ENCODE results near the gene CCDC9B.

CCDC9B gene

DNA sequence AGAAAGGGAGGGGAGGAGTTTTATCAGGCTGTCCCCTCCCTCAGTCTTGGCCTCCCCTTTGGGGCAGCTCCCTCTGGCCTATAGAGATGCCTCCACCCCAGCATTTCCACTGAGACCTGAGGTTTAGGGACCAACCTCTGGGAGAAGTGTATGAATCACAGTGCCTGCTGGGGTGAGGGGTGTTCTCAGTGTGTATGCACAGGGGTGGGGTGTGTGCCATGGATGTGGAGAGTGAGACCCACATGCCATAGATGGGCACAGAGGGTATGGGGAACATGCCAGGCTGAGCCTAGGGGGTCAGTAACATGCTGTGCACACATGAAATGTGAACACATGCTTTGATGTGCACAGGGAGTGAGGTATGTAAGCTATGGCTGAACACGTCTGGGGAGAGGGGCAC lies 45.4 kb downstream of the CCDC9B start:
- Histone ChIP-seq H3K18ac (ENCODE audit: low read length) (no peak overlapping the region), H4K12ac (ENCODE audit: low read depth, low read length) (no peak overlapping the region), H3K9me3 (ENCODE audit: insufficient read depth, low read depth, low read length) (peaks cover 8% of the 10 kb centered on the region), H4K91ac (ENCODE audit: low read depth, low read length) (no peak overlapping the region), H3K9ac (ENCODE audit: low read length) (peak overlapping the region; percentile 23), H3K36me3 (ENCODE audit: control insufficient read depth in 1 of 2, insufficient read depth in 2 of 2, low read length in 2 of 2) (no peaks in the 10 kb centered on the region), H2AK5ac (ENCODE audit: low read length) (no peak overlapping the region), H2BK5ac (ENCODE audit: low read depth, low read length, poor library complexity) (no peak overlapping the region), H3K4me2 (ENCODE audit: low read length) (no peak overlapping the region), H3K27ac (ENCODE audit: low read depth, low read length) (no peak overlapping the region), H3K4me1 (ENCODE audit: control insufficient read depth in 1 of 2, insufficient read depth in 2 of 2, low read length in 2 of 2) (peaks cover 15 to 24% of the 10 kb centered on the region in 2 experiments), H3K79me1 (ENCODE audit: low read length) (peaks cover 3% of the 10 kb centered on the region), H3K23ac (ENCODE audit: low read length) (no peak overlapping the region), H4K8ac (ENCODE audit: low read depth, low read length) (no peak overlapping the region), H2BK120ac (ENCODE audit: insufficient read depth, low read length, poor library complexity) (no peak overlapping the region), H3K27me3 (ENCODE audit: insufficient read depth, low read length) (peaks cover 16% of the 10 kb centered on the region), H2BK12ac (ENCODE audit: low read length) (no peak overlapping the region), H3K79me2 (ENCODE audit: control insufficient read depth, insufficient read depth, low read length, poor library complexity) (no peaks in the 10 kb centered on the region), H3K4ac (ENCODE audit: low read depth, low read length) (no peak overlapping the region), H3K4me3 (ENCODE audit: low read depth, low read length) (peak overlapping the region; percentile 24), H3K14ac (ENCODE audit: low read length) (no peak overlapping the region), H2AFZ (ENCODE audit: insufficient read depth, low read length, poor library complexity) (no peak overlapping the region)
- DNase-seq: no peak
- WGBS (ENCODE audit: extremely low coverage, insufficient coverage, insufficient read length): no CpG with 5 or more reads among the region's 1 CpG

DNA sequence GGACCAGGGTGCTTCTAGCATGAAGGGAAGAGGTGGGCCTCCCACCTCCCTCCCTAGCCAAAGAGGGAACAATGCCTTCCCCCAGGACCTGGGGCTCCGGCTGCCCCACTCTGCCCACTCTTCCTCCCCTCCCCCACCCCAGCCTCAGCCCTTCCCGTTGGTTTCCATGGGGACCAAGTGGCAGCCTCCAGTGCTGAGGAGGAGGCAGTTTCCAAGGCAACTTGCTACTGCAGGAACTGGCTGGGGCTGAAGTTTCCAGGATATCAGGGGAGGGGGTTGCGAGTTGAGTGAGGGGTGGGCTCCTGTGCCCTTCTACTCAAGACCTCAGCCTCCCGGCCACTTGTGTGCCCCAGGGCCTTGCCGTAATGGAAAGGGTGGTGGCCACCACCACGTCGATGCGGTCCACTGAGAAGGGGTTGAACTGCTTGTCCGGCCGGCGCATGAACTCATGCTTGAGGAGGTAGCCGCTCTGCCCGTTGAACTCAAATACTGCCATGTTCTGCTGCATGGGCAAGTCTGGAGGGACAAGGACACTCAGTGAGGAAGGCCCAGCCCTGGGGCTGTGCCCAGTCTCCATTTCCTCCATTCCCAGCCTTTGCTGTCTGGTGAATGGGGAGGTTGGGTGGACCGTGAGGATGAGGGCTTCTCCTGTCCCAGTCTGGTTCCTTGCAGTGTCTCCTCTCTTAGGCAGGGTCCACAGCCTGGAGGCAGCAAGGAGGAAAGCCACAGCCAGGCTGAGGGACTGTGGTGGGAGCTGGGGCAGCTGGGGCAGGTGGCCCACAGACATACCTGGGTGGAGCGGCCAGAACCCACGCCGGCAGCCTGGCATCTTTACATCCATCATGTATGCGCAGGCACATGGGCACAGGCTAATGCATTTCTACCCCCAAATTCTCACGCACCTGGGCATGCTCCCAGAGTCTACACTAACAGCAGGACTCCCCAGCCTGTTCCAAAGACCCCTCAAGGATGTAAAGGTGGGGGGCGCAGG lies 46.5 kb downstream of the CCDC9B start:
- Histone ChIP-seq H2BK5ac (ENCODE audit: low read depth, low read length, poor library complexity) (no peak overlapping the region), H2AFZ (ENCODE audit: insufficient read depth, low read length, poor library complexity) (no peak overlapping the region), H3K36me3 (ENCODE audit: control insufficient read depth in 1 of 2, insufficient read depth in 2 of 2, low read length in 2 of 2) (no peaks in the 10 kb centered on the region), H3K27ac (ENCODE audit: low read depth, low read length) (no peak overlapping the region), H4K91ac (ENCODE audit: low read depth, low read length) (no peak overlapping the region), H3K9me3 (ENCODE audit: insufficient read depth, low read depth, low read length) (peaks cover 8% of the 10 kb centered on the region), H3K23ac (ENCODE audit: low read length) (no peak overlapping the region), H3K4ac (ENCODE audit: low read depth, low read length) (no peak overlapping the region), H3K9ac (ENCODE audit: low read length) (no peak overlapping the region), H2AK5ac (ENCODE audit: low read length) (no peak overlapping the region), H3K4me1 (ENCODE audit: control insufficient read depth in 1 of 2, insufficient read depth in 2 of 2, low read length in 2 of 2) (peaks cover 15 to 24% of the 10 kb centered on the region in 2 experiments), H3K14ac (ENCODE audit: low read length) (no peak overlapping the region), H4K12ac (ENCODE audit: low read depth, low read length) (no peak overlapping the region), H2BK12ac (ENCODE audit: low read length) (no peak overlapping the region), H3K4me3 (ENCODE audit: low read depth, low read length) (no peak overlapping the region), H3K4me2 (ENCODE audit: low read length) (no peak overlapping the region), H3K18ac (ENCODE audit: low read length) (no peak overlapping the region), H3K79me1 (ENCODE audit: low read length) (peaks cover 3% of the 10 kb centered on the region), H3K27me3 (ENCODE audit: insufficient read depth, low read length) (peaks cover 18% of the 10 kb centered on the region), H4K8ac (ENCODE audit: low read depth, low read length) (no peak overlapping the region), H2BK120ac (ENCODE audit: insufficient read depth, low read length, poor library complexity) (no peak overlapping the region), H3K79me2 (ENCODE audit: control insufficient read depth, insufficient read depth, low read length, poor library complexity) (no peaks in the 10 kb centered on the region)
- DNase-seq: no peak
- WGBS (ENCODE audit: extremely low coverage, insufficient coverage, insufficient read length): no CpG with 5 or more reads among the region's 20 CpGs

DNA sequence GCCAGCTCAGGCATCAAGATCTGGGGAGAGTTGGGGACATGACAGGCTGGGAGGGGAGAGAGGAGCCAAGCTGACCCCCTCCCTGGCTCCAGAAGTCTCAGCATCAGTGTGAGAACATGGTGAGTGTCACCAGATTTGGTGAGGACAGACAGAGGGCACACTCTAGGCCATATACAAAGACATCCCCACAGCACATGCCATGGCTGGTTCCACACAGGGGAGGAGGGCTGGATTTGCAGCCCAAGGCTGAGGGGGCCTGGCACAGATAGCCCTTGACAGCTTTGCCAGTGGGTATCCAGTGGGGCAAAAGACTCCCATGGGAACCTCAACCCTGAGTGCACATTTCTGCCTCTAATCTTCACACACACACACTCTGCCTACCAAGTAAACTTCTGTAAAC lies 47.7 kb downstream of the CCDC9B start:
- H3K27me3 ChIP-seq (ENCODE audit: insufficient read depth, low read length): peaks cover 18% of the 10 kb centered on the region
- H3K79me2 ChIP-seq (ENCODE audit: control insufficient read depth, insufficient read depth, low read length, poor library complexity): no peaks in the 10 kb centered on the region
- no peak overlapping the region for H2AK5ac ChIP-seq (ENCODE audit: low read length)
- H3K79me1 ChIP-seq (ENCODE audit: low read length): peaks cover 3% of the 10 kb centered on the region
- no peak overlapping the region for H3K4me3 ChIP-seq (ENCODE audit: low read depth, low read length)
- no peak overlapping the region for H2AFZ ChIP-seq (ENCODE audit: insufficient read depth, low read length, poor library complexity)
- no peak overlapping the region for H2BK120ac ChIP-seq (ENCODE audit: insufficient read depth, low read length, poor library complexity)
- H3K9ac ChIP-seq (ENCODE audit: low read length): no peak overlapping the region
- peaks cover 6% of the 10 kb centered on the region for H3K9me3 ChIP-seq (ENCODE audit: insufficient read depth, low read depth, low read length)
- H4K8ac ChIP-seq (ENCODE audit: low read depth, low read length): no peak overlapping the region
- no peaks in the 10 kb centered on the region for H3K36me3 ChIP-seq (ENCODE audit: control insufficient read depth in 1 of 2, insufficient read depth in 2 of 2, low read length in 2 of 2)
- H3K18ac ChIP-seq (ENCODE audit: low read length): no peak overlapping the region
- no peak overlapping the region for H2BK5ac ChIP-seq (ENCODE audit: low read depth, low read length, poor library complexity)
- no peak overlapping the region for H3K4ac ChIP-seq (ENCODE audit: low read depth, low read length)
- no peak overlapping the region for H3K14ac ChIP-seq (ENCODE audit: low read length)
- H3K23ac ChIP-seq (ENCODE audit: low read length): no peak overlapping the region
- no peak overlapping the region for H2BK12ac ChIP-seq (ENCODE audit: low read length)
- no peak overlapping the region for H3K4me2 ChIP-seq (ENCODE audit: low read length)
- peaks cover 15 to 24% of the 10 kb centered on the region in 2 experiments for H3K4me1 ChIP-seq (ENCODE audit: control insufficient read depth in 1 of 2, insufficient read depth in 2 of 2, low read length in 2 of 2)
- DNase-seq: no peak
- no peak overlapping the region for H3K27ac ChIP-seq (ENCODE audit: low read depth, low read length)
- H4K12ac ChIP-seq (ENCODE audit: low read depth, low read length): no peak overlapping the region
- no peak overlapping the region for H4K91ac ChIP-seq (ENCODE audit: low read depth, low read length)

DNA sequence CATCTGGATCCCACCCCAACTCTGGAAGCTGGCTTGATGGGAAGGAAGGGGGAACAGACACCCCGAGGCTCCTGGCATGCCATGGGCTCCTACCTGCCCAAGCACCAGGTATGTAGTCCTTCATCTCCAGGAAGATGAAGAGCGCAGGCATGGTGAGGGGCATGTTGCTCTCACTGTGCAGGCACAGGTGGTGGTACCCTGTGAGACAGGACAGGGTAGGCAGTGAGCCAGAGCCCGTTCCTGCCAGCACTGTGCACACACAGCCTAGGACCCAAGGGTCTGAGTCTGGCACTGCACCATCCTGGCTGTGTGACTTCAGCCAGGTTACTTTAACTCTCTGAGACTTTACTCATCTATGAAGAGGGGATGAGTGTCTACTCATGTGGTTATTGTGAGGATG lies 48.5 kb downstream of the CCDC9B start:
- no peak overlapping the region for H3K23ac ChIP-seq (ENCODE audit: low read length)
- no peak overlapping the region for H3K4me3 ChIP-seq (ENCODE audit: low read depth, low read length)
- peaks cover 2% of the 10 kb centered on the region for H3K9me3 ChIP-seq (ENCODE audit: insufficient read depth, low read depth, low read length)
- peaks cover 15 to 23% of the 10 kb centered on the region in 2 experiments for H3K4me1 ChIP-seq (ENCODE audit: control insufficient read depth in 1 of 2, insufficient read depth in 2 of 2, low read length in 2 of 2)
- no peak overlapping the region for H2BK12ac ChIP-seq (ENCODE audit: low read length)
- no peak overlapping the region for H2BK120ac ChIP-seq (ENCODE audit: insufficient read depth, low read length, poor library complexity)
- no peak overlapping the region for H4K8ac ChIP-seq (ENCODE audit: low read depth, low read length)
- H3K79me2 ChIP-seq (ENCODE audit: control insufficient read depth, insufficient read depth, low read length, poor library complexity): no peaks in the 10 kb centered on the region
- H3K27me3 ChIP-seq (ENCODE audit: insufficient read depth, low read length): peaks cover 18% of the 10 kb centered on the region
- H3K4me2 ChIP-seq (ENCODE audit: low read length): no peak overlapping the region
- H2AFZ ChIP-seq (ENCODE audit: insufficient read depth, low read length, poor library complexity): no peak overlapping the region
- H3K4ac ChIP-seq (ENCODE audit: low read depth, low read length): no peak overlapping the region
- no peak overlapping the region for H3K27ac ChIP-seq (ENCODE audit: low read depth, low read length)
- H4K91ac ChIP-seq (ENCODE audit: low read depth, low read length): no peak overlapping the region
- no peak overlapping the region for H3K9ac ChIP-seq (ENCODE audit: low read length)
- H3K36me3 ChIP-seq (ENCODE audit: control insufficient read depth in 1 of 2, insufficient read depth in 2 of 2, low read length in 2 of 2): no peaks in the 10 kb centered on the region
- no peak overlapping the region for H2AK5ac ChIP-seq (ENCODE audit: low read length)
- no peak overlapping the region for H3K18ac ChIP-seq (ENCODE audit: low read length)
- no peak overlapping the region for H3K14ac ChIP-seq (ENCODE audit: low read length)
- DNase-seq: no peak
- no peak overlapping the region for H2BK5ac ChIP-seq (ENCODE audit: low read depth, low read length, poor library complexity)
- no CpG with 5 or more reads among the region's 3 CpGs for WGBS (ENCODE audit: extremely low coverage, insufficient coverage, insufficient read length)
- H4K12ac ChIP-seq (ENCODE audit: low read depth, low read length): no peak overlapping the region
- H3K79me1 ChIP-seq (ENCODE audit: low read length): peaks cover 3% of the 10 kb centered on the region

Data from trophoblast cell (in vitro differentiated cells and primary cell).